Posterior vena cava (tissue), 2 donors: ENCODE data around the gene DGCR8. TPM values are rescaled to one million over a fixed set of nuclear protein-coding genes. Genes with fewer than 3 reads are reported as not detected.
A peak's percentile ranks its signal among the peaks of the same experiment; 100 is the strongest.

Source experiments
- DNase-seq: peaks from one replicate; pipeline ENCODE4 v3.0.0-alpha.2; 2020; ENCODE audit warnings: low spot score
- intact Hi-C, 2 donors: fragments of 100-400 bp; cut with DNase I; formaldehyde crosslinking; loops; one replicate each; pipeline versions ENCODE4 v1.14.1 to v1.14.2; 2022 to 2023
- long read RNA-seq, 2 donors: library from polyadenylated mRNA; unstranded; transcript quantifications; one replicate each; pipeline ENCODE4 v2.0.0, GENCODE V29; 2020 to 2021
- total RNA-seq, 2 donors: library from RNA; stranded (reverse); fragmentation: NEBNext Ultra II Directional; extraction: Animal tissue kit (Norgen Biotek cat#: 25700); gene quantifications; one replicate each; pipeline ENCODE4 v1.2.1, GENCODE V29; 2021
- donor health status: DM: yes; HTN: yes; CAD: no.
- donor health status: DM: yes; HTN: yes; CAD: no.

Gene DGCR8
- total RNA-seq, result 10 to 100 TPM; 24.3 to 25.2 TPM
- long read RNA-seq, donor 1, partial matches to known transcripts, result 1 of 5 reads
- long read RNA-seq, donor 1, other reads (novel, unspliced or antisense), result 2 of 5 reads
- long read RNA-seq, donor 2, partial matches to known transcripts, result 8 of 8 reads
- long read RNA-seq, donor 2, other reads (novel, unspliced or antisense), result 0 of 8 reads

- intact Hi-C loops, result no loop called here
Measured at GRCh38 chr22:20079745-20080444, at the start of gene DGCR8. Gene DGCR8 (plus strand): TSS chr22:20080241. CDS start chr22:20085964, 5,723 bp downstream.

GRCh38 chr22:20031732-20032406, 48.2 kb upstream of the DGCR8 start:
- intact Hi-C loops, result no loop called here
- DNase-seq, result no peak

More at GRCh38 chr22:20079745-20080444, at the start of gene DGCR8:
- DNase-seq, result peak; percentile 97

GRCh38 chr22:20032407-20032991, 47.5 kb upstream of the DGCR8 start:
- no peak for DNase-seq
- intact Hi-C loops, result no loop called here

DNA sequence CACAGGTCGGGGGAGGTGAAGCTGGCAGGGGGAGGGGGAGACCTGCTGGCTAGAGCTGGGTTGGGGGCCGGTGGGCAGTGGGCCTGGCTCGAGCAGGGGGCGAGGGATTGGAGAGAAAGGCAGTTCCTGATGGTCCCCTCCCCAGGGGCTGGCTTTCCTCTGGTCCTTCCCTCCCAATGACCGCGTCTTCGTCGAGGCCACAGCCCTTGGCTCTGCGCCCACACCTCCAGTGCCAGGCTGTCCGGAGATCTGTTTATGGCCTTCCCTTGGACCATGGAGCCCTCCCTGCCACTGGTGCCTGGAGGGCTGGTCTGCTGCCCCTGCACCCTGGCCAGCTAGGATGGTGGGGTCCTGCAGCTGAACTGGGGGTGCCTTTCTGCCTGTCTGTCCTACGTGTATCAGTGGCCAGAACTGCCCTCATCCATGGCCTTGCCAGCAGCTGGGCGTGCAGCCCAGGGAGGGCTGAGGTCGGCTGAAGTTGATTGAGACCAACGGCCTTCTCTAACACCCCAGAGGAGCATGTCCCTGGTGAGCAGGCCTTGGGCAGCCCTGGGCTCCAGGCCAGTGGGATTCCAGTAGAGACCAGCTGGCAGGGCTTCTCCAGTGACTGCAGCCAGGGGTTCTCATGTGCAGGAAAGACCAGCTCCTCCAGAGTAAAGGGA, 46.9 kb upstream of the DGCR8 start:
- no peak for DNase-seq
- intact Hi-C loops, result no loop called here

DNA sequence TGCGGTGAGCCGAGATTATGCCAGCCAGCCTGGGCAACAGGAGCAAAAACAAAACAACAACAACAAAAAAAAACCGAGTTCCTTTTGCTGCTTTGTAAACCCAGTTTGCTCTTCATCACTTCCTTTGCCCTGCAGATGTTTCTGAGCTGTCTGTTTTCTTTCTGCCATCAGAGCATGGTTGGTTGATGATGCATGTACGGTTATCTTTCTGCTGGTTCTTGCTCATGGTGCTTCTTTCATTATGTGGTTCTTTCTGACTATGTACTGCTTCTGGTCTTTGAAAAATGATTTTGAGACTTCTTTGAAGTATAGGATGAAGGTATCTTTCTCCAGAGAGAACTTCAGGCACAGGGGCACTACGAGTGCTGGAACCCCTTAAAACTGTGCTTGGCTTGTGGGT, 45.9 kb upstream of the DGCR8 start:
- DNase-seq, result no peak
- intact Hi-C loops, result no loop called here

DNA sequence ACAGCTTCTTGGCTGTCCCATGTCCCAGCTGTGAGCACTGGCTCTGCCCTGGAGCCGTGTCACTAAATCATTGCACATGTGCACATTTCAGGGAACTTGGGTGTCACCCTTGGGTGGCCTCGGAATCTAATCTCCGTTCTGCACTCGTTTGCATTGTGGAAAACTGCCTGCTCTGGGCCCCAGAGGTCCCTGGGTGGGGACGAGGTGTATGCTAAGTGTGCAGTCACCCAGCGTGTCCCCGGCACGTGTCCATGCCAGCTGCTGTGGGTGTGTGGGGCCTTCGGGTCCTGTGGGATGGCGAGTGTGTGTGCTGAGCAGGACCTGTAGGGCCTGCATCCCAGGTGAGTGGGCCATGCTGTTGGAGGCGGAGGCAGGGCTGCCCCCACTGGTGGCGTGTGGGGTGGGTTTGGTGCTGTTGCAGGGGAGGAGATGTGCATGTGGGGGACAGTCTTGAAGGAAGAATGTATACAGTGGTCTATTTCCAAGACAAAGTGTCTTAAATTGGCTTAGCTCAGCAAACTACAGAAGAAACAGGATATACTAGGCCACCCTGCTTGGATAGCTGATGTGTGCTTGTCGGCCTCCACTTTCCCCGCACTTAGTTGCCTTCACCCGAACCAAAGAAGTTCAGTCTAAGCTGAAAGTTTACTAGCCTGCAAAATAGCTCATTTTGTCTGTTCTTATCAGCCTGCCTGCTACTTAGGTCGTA, 44.5 kb upstream of the DGCR8 start:
- intact Hi-C loops, result no loop called here
- DNase-seq, result no peak

DNA sequence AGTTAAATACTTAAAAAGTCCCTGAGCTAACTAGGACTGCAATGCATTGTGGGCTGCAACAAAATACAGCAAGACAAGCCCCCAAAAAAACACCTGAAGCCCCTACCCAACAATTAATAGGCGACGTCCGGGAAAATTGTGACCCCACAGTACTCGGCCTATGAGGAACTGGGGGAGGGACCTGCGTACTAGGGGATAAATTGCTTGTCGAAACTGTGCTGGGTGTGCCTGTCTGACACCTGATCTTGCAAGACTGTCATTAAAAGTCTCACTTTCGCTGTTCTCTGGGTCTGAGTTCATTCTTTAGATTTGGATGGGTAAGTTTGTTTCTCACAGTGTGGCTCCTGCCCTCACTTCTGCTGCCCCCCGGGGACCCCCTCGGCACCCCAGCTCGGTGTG, 44.0 kb upstream of the DGCR8 start:
- intact Hi-C loops, result no loop called here

DNA sequence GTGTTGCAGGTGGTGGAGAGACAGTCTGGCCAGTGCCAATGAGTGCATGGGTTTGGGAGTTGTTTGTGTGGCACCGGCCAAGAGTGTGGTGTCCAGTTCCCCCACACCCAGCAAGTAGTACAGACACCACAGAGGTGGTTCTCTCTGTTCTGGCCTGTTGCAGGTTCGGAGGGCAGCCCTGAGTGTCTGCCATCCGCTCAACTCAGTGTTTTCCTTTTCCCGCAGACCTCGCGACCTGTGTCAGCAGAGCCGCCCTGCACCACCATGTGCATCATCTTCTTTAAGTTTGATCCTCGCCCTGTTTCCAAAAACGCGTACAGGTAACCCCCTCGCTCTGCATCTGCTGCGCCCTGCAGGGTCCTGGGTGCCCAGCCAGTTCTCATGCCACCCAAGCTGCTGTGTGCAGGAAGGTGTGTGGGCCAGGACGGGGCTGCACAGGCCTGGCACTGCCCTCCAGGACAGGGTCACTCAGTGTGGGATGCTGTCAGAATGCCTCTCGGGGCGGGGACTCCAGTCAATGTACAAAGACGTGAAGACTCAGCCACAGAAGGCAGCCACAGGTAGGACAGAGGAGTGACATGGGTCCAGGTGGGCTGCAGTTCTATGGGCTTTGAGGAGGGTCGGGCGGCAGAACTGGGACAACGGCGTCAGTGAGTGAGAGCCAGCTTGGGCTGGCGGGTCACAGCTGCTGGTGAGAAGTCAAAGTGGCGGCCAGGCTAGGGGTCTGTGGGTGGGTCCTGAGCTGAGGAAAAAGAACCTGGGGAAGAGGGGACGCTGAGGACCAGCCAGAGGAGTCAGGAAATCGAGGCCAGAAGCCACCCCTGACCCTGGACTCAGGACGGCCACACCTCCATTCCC, 43.3 kb upstream of the DGCR8 start:
- DNase-seq, result no peak
- intact Hi-C loops, result no loop called here

More for the DNA sequence above, 44.0 kb upstream of the DGCR8 start:
- DNase-seq, result no peak

GRCh38 chr22:20037419-20037818, 42.6 kb upstream of the DGCR8 start:
- no peak for DNase-seq
- intact Hi-C loops, result no loop called here

GRCh38 chr22:20038574-20038973, 41.5 kb upstream of the DGCR8 start:
- no peak for DNase-seq
- intact Hi-C loops, result no loop called here

DNA sequence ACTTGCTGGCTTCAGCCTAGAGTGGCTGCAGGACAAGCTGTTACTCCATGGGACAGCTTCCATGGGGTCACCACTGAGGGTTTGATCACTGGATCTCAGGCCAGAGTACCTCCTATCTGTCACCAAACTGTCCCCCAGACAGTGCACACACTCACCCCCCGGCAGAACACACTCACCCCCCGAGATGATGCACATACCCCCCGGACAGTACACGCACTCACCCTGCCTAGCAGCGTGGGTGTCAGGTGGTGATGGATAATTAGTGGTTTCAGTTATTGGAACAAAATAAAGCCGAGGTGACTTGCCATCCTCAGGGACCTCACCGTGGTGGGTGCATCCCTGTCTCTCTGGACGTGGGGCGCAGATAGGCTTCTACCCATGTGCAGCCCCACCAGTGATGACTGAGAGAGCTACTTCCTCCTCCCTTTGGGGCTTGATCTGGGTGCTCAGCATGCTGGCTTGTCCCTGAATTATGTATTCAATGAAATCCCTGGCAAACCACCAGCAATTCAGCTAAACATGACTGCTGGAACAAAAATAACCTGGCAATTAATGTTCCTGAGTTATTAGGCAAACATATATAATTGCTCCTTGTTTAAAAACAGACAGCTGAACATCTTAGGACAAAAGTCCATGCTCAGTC, 40.2 kb upstream of the DGCR8 start:
- intact Hi-C loops, result no loop called here
- no peak for DNase-seq

DNA sequence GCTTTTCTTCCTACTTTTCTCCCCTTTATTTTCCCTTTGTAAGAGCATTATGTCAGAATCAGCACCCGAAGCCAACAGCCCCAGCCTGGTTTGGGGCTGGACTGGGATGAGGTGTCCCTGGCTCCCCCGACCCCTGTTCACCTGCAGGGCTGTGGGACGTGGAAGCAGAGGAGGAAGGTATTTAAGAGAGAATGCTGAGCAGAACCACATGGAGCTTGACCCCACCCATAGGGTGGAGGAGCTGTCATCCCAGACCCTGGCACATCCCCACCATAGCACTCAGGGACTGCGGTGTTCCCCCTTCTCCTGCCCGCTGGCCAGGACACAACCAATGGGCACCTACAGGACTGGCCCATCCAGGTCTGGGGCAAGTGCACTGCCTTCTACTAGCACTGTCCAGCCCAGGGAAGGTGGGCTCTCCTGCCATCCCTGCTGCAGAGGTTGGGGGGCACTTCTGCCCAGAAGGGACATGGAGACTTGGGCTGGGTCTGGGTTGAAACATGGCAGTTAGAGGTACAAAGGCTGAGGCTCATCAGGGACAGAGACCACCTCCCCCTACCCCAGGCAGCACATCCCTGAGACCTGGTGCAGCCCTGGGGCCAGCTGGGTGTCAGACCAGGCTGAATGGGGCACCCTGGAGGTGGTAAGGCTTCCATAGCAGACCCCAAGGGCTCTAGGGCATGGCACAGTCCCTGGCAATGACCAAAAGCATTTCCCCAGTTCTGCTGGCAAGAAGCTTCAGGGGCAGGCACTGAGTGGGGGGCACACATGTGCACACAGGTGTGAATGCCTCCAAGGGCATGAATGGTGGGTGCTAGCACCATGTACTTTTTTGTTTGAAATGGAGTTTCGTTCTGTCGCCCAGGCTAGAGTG, 39.5 kb upstream of the DGCR8 start:
- intact Hi-C loops, result no loop called here
- DNase-seq, result no peak

GRCh38 chr22:20043057-20043996, 36.7 kb upstream of the DGCR8 start:
- DNase-seq, result no peak
- intact Hi-C loops, result no loop called here

GRCh38 chr22:20043997-20044342, 36.1 kb upstream of the DGCR8 start:
- intact Hi-C loops, result no loop called here
- DNase-seq, result no peak

- intact Hi-C loops, result no loop called here
- no peak for DNase-seq
Measured at GRCh38 chr22:20044495-20045151, 35.4 kb upstream of the DGCR8 start.
